PC-3 (cell line): Measurements from ENCODE around the gene ANKRD37. TPM values are rescaled to one million over a fixed set of nuclear protein-coding genes. Genes with fewer than 3 reads are reported as not detected.
A peak's percentile ranks its signal among the peaks of the same experiment; 100 is the strongest.

Experiments
- ATAC-seq: fragments of 200-7000 bp; cut with Tn5 transposase; 2 replicates; pipeline ENCODE4 v1.9.1; 2020; ENCODE audit warnings: mild to moderate bottlenecking, moderate library complexity
- BruUV-seq: library from RNA; stranded (reverse); fragments of 400-500 nt; replicated peaks from 2 replicates; lab custom pipeline; 2021; lab: Mats Ljungman, UMichigan
- CTCF ChIA-PET: fragments of 300-600 bp; sonication (Branson Sonifier 250); formaldehyde crosslinking; loops from one replicate; lab custom pipeline; 2022; ENCODE audit warnings: antibody characterized with exemption; lab: Charles Lee
- POLR2A ChIA-PET: fragments of 300-600 bp; sonication (Branson Sonifier 250); formaldehyde crosslinking; loops from one replicate; lab custom pipeline; 2022; ENCODE audit warnings: antibody characterized with exemption; ENCODE audit not compliant: unreplicated experiment; lab: Charles Lee
- DNase-seq: peaks from one replicate; pipeline ENCODE4 v3.0.0-alpha.2; 2015
- H2AFZ ChIP-seq: fragments of 300-600 bp; sonication (generic); 2 replicates; pipeline ENCODE4 v1.6.0; 2016; ENCODE audit warnings: antibody characterized with exemption, low read length
- H3F3A ChIP-seq: fragments of 300-600 bp; sonication (generic); one replicate; pipeline ENCODE4 v1.6.0; 2017; ENCODE audit warnings: antibody characterized with exemption, low read length, control low read depth, mild to moderate bottlenecking; ENCODE audit not compliant: unreplicated experiment
- H3K27ac ChIP-seq: fragments of 300-600 bp; sonication (generic); 2 replicates; pipeline ENCODE4 v1.5.1; 2016; ENCODE audit warnings: mild to moderate bottlenecking, low read length
- H3K27me3 ChIP-seq: fragments of 300-600 bp; sonication (generic); 2 replicates; pipeline ENCODE4 v1.6.1; 2016; ENCODE audit warnings: low read length, mixed read lengths
- H3K36me3 ChIP-seq: fragments of 300-600 bp; sonication (generic); 2 replicates; pipeline ENCODE4 v1.6.1; 2016; ENCODE audit warnings: low read depth, mixed run types, low read length, mixed read lengths
- H3K4me1 ChIP-seq: fragments of 300-600 bp; sonication (generic); 2 replicates; pipeline ENCODE4 v1.5.1; 2016; ENCODE audit warnings: low read length; ENCODE audit not compliant: insufficient read depth
- H3K4me2 ChIP-seq: fragments of 300-600 bp; sonication (generic); 2 replicates; pipeline ENCODE4 v1.6.0; 2016; ENCODE audit warnings: low read length
- H3K4me3 ChIP-seq: fragments of 300-600 bp; sonication (generic); 2 replicates; pipeline ENCODE4 v1.5.1; 2016; ENCODE audit warnings: mild to moderate bottlenecking, low read length, mixed read lengths
- H3K79me2 ChIP-seq: fragments of 300-600 bp; sonication (generic); 2 replicates; pipeline ENCODE4 v1.6.1; 2017; ENCODE audit warnings: low read length, mixed read lengths
- H3K9ac ChIP-seq: fragments of 300-600 bp; sonication (generic); 2 replicates; pipeline ENCODE4 v1.6.0; 2016; ENCODE audit warnings: mild to moderate bottlenecking, low read length
- H3K9me2 ChIP-seq: fragments of 300-600 bp; sonication (generic); replicated peaks from 2 replicates; pipeline ENCODE4 v1.6.1; 2016; ENCODE audit warnings: mixed run types, low read length, mixed read lengths
- H3K9me3 ChIP-seq: fragments of 300-600 bp; sonication (generic); 2 replicates; pipeline ENCODE4 v1.6.1; 2016; ENCODE audit warnings: low read length, mixed read lengths
- H4K20me1 ChIP-seq: fragments of 300-600 bp; sonication (generic); 2 replicates; pipeline ENCODE4 v1.6.1; 2016; ENCODE audit warnings: low read length, mixed read lengths
- CTCF ChIP-seq: fragments of 300-600 bp; sonication (generic); conservative IDR thresholded peaks from 2 replicates; pipeline ENCODE4 v1.5.1; 2017; ENCODE audit warnings: antibody characterized with exemption, low read depth, mild to moderate bottlenecking, low read length
- EZH2 ChIP-seq: fragments of 300-600 bp; sonication (generic); IDR thresholded peaks from one replicate; pipeline ENCODE4 v1.6.1; 2017; ENCODE audit warnings: antibody characterized with exemption, mild to moderate bottlenecking, low read length; ENCODE audit not compliant: unreplicated experiment
- EZH2phosphoT487 ChIP-seq: fragments of 300-600 bp; sonication (generic); IDR thresholded peaks from 2 replicates; pipeline ENCODE4 v1.6.1; 2018; ENCODE audit warnings: mild to moderate bottlenecking, antibody characterized with exemption, low read length, borderline replicate concordance
- intact Hi-C: fragments of 100-400 bp; cut with micrococcal nuclease; formaldehyde crosslinking; loops from 2 replicates; pipeline ENCODE4 v1.9.0; 2023
- total RNA-seq: library from RNA; depleted of rRNA; stranded (reverse); fragments of >200 nt; gene quantifications from 2 replicates; pipeline ENCODE4 v1.2.3, GENCODE V29; 2014

ANKRD37 gene
- total RNA-seq, 1 experiment from 2014 or later = 18.7 TPM

- no peaks in the 10 kb centered on the region for H3F3A ChIP-seq
- no peak overlapping the region for H3K9ac ChIP-seq
- no peaks in the 10 kb centered on the region for H3K9me3 ChIP-seq
- intact Hi-C loops = no loop called here
- no peaks in the 10 kb centered on the region for H4K20me1 ChIP-seq
- H3K79me2 ChIP-seq = no peaks in the 10 kb centered on the region
- peaks cover 13% of the 10 kb centered on the region for H3K4me1 ChIP-seq
- no TSS peak for BruUV-seq
- no peak for ATAC-seq
- no peak overlapping the region for H3K27ac ChIP-seq
- H3K9me2 ChIP-seq = no peaks in the 10 kb centered on the region
- no peak for TF ChIP-seq EZH2
- TF ChIP-seq EZH2phosphoT487 = no peak
- TF ChIP-seq CTCF = no peak
- ChIA-PET CTCF (no interaction called here), POLR2A (no interaction called here)
- DNase-seq = no peak
- no peaks in the 10 kb centered on the region for H3K27me3 ChIP-seq
- H3K36me3 ChIP-seq = no peaks in the 10 kb centered on the region
- H3K4me2 ChIP-seq = no peak overlapping the region
- H3K4me3 ChIP-seq = no peak overlapping the region
- no peak overlapping the region for H2AFZ ChIP-seq
Observed at GRCh38 chr4:185380320-185380719, 16.3 kb upstream of the ANKRD37 start.

GRCh38 chr4:185381288-185382196, 15.1 kb upstream of the ANKRD37 start:
- H3K9me2 ChIP-seq = no peaks in the 10 kb centered on the region
- TF ChIP-seq EZH2phosphoT487 = no peak
- TF ChIP-seq EZH2 = no peak
- no peak for TF ChIP-seq CTCF
- intact Hi-C loops = no loop called here
- H3K4me3 ChIP-seq = no peak overlapping the region
- H3K9ac ChIP-seq = no peak overlapping the region
- no peaks in the 10 kb centered on the region for H4K20me1 ChIP-seq
- H3K27me3 ChIP-seq = no peaks in the 10 kb centered on the region
- peaks cover 13% of the 10 kb centered on the region for H3K4me1 ChIP-seq
- H3F3A ChIP-seq = no peaks in the 10 kb centered on the region
- CTCF ChIA-PET = no interaction called here
- no peak overlapping the region for H3K4me2 ChIP-seq
- BruUV-seq = no TSS peak
- H3K9me3 ChIP-seq = no peaks in the 10 kb centered on the region
- ATAC-seq (no peak), DNase-seq (no peak)
- H2AFZ ChIP-seq = no peak overlapping the region
- POLR2A ChIA-PET = no interaction called here
- no peak overlapping the region for H3K27ac ChIP-seq
- no peaks in the 10 kb centered on the region for H3K79me2 ChIP-seq
- no peaks in the 10 kb centered on the region for H3K36me3 ChIP-seq

- no peak overlapping the region for H3K9ac ChIP-seq
- H3K27ac ChIP-seq = no peak overlapping the region
Observed at GRCh38 chr4:185382754-185383153, 13.9 kb upstream of the ANKRD37 start.

More at GRCh38 chr4:185382754-185383153, 13.9 kb upstream of the ANKRD37 start:
- no peak for DNase-seq
- Histone ChIP-seq H3K4me1 (peaks cover 13% of the 10 kb centered on the region), H4K20me1 (no peaks in the 10 kb centered on the region), H2AFZ (no peak overlapping the region), H3F3A (no peaks in the 10 kb centered on the region), H3K4me3 (no peak overlapping the region), H3K9me2 (no peaks in the 10 kb centered on the region), H3K9me3 (no peaks in the 10 kb centered on the region), H3K27me3 (no peaks in the 10 kb centered on the region), H3K79me2 (no peaks in the 10 kb centered on the region), H3K36me3 (no peaks in the 10 kb centered on the region), H3K4me2 (0 out of 2 replicates have a peak overlapping the region, but pooled peaks have one; percentile 57)
- POLR2A ChIA-PET = no interaction called here
- no TSS peak for BruUV-seq
- TF ChIP-seq CTCF = no peak
- no peak for TF ChIP-seq EZH2phosphoT487
- no peak for TF ChIP-seq EZH2
- ATAC-seq = no peak
- CTCF ChIA-PET = no interaction called here
- intact Hi-C loops = no loop called here
